NT2/D1 (cell line): ENCODE results near the gene HES4.

Experiments
- DNase-seq: peaks from one replicate; pipeline ENCODE4 v3.0.0-alpha.2; 2011; ENCODE audit warnings: low read depth, low spot score
- H3K27me3 ChIP-seq: 2 replicates; pipeline ENCODE4 v1.6.0; 2011; ENCODE audit warnings: mild to moderate bottlenecking; ENCODE audit not compliant: insufficient read length, insufficient read depth
- H3K36me3 ChIP-seq: 2 replicates; pipeline ENCODE4 v1.6.1; 2011; ENCODE audit warnings: mild to moderate bottlenecking, low read length, mixed read lengths; ENCODE audit not compliant: insufficient read depth, insufficient read length
- H3K4me1 ChIP-seq: 2 replicates; pipeline ENCODE4 v1.5.1; 2011; ENCODE audit not compliant: insufficient read depth, insufficient read length
- H3K4me3 ChIP-seq: 2 replicates; pipeline ENCODE4 v1.5.1; 2011; ENCODE audit warnings: low read depth; ENCODE audit not compliant: insufficient read length
- H3K9ac ChIP-seq: 2 replicates; pipeline ENCODE4 v1.6.0; 2011; ENCODE audit warnings: low read depth; ENCODE audit not compliant: insufficient read length
- H3K9me3 ChIP-seq: 2 replicates; pipeline ENCODE4 v1.5.1; 2011; ENCODE audit warnings: mild to moderate bottlenecking, low read length; ENCODE audit not compliant: insufficient read depth
- SUZ12 ChIP-seq: IDR thresholded peaks from 2 replicates; pipeline ENCODE4 v1.6.1; 2011; ENCODE audit not compliant: insufficient read length, insufficient read depth; ENCODE audit errors: extremely low read depth
- YY1 ChIP-seq: IDR thresholded peaks from 2 replicates; pipeline ENCODE4 v1.6.1; 2011; ENCODE audit not compliant: insufficient read length, insufficient read depth
- ZNF274 ChIP-seq: IDR thresholded peaks from 2 replicates; pipeline ENCODE4 v1.6.1; 2011; ENCODE audit warnings: mild to moderate bottlenecking, low read depth, low read length

Gene HES4

DNA sequence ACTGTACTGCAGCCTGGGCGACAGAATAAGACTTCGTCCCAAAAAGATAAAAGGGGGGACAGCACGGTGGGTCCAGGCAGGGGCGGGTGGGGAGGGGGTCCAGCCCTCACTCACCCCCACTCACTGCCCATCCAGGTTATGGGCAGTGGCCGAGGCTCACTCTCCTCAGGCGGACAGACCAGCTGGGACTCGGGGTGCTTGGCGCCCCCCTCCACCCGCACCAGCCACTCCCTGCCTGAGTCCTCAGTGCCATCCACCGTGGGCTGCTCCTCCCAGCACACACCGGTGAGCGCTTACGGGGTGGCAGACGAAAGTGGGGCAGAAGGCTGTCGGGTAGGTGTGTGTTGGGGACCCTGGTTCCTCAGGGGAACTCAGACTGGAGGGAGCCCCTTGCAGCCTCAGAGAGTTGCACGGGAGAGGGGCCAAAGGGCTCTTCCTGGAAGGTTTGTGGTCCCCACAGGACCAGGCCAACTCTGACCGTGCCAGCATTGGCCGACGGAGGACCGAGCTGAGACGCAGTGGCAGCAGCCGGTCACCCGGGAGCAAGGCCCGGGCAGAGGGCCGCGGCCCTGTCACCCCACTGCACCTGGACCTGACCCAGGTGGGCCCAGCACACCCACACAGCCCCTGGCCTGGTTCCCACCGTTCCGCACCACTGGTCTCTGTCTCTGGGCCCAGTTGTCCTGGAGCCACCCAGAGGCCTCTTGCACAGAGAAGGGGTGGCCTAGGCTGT lies 27.0 kb downstream of the HES4 start:
- Histone ChIP-seq H3K9ac (no peak overlapping the region), H3K36me3 (no peaks in the 10 kb centered on the region), H3K9me3 (no peaks in the 10 kb centered on the region), H3K27me3 (peaks cover 13% of the 10 kb centered on the region), H3K4me3 (no peak overlapping the region), H3K4me1 (peaks cover 6% of the 10 kb centered on the region)
- DNase-seq, result no peak
- no peak for TF ChIP-seq YY1

DNA sequence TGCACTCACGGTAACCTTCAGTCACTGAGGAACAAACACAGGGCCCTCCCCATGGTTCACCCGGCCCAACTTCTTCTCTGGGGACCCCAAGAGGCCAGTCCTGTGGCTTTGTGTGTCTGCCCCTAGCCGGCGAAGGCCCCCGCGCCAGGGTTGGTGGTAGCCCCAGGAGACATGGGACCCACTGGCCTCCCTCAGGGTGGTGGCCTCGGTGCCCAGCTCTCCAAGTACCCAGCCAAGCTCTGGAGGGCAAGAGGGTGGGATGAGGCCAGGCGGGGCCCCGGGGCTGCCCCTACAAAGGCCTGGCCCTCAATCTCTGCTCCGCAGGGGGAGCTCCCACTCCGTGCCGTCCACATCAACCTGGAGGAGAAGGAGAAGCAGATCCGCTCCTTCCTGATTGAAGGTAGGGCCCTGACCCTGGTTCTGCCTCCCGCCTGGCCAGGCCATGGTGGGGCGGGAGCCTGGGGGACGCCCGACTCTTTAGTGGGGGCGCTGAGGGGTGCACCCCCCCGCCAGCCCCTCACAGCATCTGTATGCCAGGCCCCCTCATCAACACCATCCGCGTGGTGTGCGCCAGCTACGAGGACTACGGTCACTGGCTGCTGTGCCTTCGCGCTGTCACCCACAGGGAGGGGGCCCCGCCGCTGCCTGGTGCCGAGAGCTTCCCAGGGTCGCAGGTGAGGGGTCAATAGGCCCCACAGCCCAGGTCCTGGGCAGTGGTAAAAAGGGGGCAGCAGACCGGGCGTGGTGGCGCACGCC lies 28.0 kb downstream of the HES4 start:
- no peak for DNase-seq
- H3K4me3 ChIP-seq, result no peak overlapping the region
- peaks cover 18% of the 10 kb centered on the region for H3K27me3 ChIP-seq
- peaks cover 10% of the 10 kb centered on the region for H3K4me1 ChIP-seq
- H3K9ac ChIP-seq, result no peak overlapping the region
- no peak for TF ChIP-seq SUZ12
- no peak for TF ChIP-seq ZNF274
- no peak for TF ChIP-seq YY1
- H3K9me3 ChIP-seq, result no peaks in the 10 kb centered on the region
- no peaks in the 10 kb centered on the region for H3K36me3 ChIP-seq

DNA sequence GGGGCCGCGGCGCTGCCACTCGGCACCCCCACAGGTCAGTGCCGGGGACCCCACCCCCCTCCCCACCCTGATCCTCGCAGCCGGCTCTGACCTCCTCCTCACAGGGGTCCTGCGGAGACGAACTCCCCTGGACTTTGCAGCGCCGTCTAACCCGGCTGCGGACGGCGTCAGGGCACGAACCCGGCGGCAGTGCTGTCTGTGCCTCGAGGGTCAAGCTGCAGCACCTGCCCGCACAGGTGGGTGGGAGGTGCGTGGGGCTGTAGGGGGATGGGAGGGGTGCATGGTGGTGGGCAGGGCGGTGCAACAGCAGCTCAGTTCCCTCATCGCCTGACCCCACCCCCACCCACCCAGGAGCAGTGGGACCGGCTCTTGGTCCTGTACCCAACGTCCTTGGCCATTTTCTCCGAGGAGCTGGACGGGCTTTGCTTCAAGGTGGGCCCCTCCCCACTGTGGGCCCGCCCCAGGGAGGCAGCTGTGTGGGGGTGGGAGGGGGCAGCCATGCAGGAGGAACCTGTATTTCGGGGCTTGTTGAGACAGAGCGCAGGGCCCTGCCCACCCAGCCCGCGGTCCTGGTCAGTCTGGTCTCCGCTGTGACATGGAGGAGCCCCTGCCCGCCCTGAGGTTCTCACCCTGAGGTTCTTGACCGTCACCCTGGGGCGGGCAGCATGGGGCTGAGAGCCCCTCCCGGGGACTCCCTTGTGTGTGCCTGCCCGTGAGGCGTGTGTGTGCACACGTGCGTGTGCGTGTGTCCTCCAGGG lies 28.7 kb downstream of the HES4 start:
- TF ChIP-seq ZNF274, result no peak
- no peak for TF ChIP-seq SUZ12
- TF ChIP-seq YY1, result no peak
- H3K36me3 ChIP-seq, result no peaks in the 10 kb centered on the region
- no peaks in the 10 kb centered on the region for H3K9me3 ChIP-seq
- peaks cover 8% of the 10 kb centered on the region for H3K4me1 ChIP-seq
- DNase-seq, result no peak
- H3K27me3 ChIP-seq, result peaks cover 18% of the 10 kb centered on the region
- no peak overlapping the region for H3K4me3 ChIP-seq
- no peak overlapping the region for H3K9ac ChIP-seq

DNA sequence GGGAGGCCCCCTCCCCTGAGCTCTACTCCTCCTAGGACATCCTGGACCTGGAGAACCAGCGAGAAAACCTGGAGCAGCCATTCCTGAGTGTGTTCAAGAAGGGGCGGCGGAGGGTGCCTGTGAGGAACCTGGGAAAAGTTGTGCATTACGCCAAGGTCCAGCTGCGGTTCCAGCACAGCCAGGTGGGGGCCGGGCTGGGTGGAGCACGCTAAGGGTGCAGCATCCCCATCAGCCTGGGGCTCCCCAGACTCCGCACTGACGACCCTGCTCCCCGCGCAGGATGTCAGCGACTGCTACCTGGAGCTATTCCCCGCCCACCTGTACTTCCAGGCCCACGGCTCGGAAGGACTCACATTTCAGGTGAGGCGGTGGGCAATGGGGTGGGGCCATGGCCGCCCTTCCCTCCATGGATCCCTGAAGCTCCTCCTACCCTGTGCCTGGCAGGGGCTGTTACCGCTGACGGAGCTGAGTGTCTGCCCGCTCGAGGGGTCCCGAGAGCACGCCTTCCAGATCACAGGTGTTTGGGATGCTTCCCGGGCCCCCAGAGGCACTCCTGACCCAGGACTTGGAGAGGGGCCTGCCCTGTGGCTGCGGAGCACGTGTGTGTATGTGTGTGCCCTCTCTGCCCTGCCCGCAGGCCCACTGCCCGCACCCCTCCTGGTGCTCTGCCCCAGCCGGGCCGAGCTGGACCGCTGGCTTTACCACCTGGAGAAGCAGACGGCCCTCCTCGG lies 29.5 kb downstream of the HES4 start:
- H3K27me3 ChIP-seq, result peaks cover 18% of the 10 kb centered on the region
- no peak overlapping the region for H3K9ac ChIP-seq
- TF ChIP-seq ZNF274, result no peak
- TF ChIP-seq SUZ12, result no peak
- no peak for TF ChIP-seq YY1
- no peak overlapping the region for H3K4me3 ChIP-seq
- H3K36me3 ChIP-seq, result no peaks in the 10 kb centered on the region
- no peak for DNase-seq
- no peaks in the 10 kb centered on the region for H3K9me3 ChIP-seq
- H3K4me1 ChIP-seq, result peaks cover 8% of the 10 kb centered on the region

DNA sequence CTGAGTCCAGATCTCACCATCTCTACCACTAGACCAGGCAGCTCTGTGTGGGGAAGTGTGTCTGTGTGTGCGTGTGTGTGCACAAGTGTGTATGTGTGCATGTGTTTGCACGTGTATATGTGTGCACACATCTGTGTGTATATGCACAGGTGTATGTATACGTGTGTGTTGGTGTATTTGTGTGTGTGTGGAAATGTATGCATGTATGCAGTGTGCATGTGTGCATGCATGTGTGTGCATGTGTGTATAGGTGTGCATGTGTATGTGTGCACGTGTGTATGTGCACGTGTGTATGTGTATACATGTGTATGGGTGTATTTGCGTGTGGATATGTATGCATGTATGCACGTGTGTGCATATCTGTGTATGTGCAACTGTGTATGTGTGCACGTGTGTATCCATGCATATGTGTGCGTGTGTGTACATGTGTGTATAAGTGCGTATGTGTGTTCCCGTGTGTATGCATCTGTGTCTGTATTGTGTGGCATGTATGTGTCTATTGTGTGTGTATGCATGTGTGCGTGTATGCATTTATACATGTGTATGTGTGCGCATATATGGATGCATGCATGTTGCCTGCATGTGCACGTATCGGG lies 30.5 kb downstream of the HES4 start:
- DNase-seq, result no peak
- no peak overlapping the region for H3K4me3 ChIP-seq
- peaks cover 8% of the 10 kb centered on the region for H3K4me1 ChIP-seq
- TF ChIP-seq SUZ12 (no peak), ZNF274 (no peak), YY1 (no peak)
- no peak overlapping the region for H3K9ac ChIP-seq
- H3K27me3 ChIP-seq, result peaks cover 18% of the 10 kb centered on the region
- no peaks in the 10 kb centered on the region for H3K9me3 ChIP-seq
- H3K36me3 ChIP-seq, result peaks cover 5% of the 10 kb centered on the region

DNA sequence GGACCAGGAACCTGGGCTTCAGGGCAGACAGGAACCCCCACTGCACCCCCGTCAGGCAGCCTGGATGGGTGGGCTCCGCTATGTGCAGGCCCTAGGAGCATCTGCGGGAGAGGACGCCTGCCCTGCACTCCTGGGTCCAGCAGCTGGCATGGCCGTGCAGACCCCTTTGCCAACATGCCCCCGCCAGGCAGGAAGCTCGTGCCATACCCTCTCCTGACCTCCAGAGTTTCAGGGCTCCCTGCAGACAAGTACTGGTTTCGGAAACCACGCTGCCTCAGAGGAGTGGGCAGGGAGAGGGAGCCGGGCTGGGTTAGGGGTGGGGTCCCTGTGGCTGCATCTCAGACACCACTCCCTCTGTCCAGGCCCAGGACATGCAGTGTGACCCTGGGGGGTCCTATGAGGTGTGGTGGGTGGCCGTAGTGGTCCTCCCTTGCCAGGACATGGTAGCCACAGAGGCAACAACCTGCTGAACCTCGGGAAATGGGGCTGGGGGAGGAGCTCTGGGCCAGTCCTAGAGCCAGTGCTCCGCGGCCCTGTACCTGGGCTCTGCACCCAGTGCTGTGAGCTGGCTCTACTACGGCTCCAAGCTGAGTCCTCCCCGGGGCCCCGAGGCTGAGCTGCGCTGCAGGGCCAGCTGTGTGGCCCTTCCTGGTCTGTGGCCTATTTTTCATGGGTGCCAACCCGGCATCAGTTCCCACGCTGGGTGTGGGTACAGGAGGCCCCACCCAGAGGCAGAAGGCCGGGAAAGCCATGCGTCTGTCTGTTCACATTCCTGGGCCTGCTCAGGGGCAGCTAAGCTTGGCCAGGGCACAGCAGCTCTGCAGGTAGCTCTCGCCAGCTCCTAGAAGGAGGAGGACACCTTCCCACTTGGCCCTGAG lies 32.2 kb downstream of the HES4 start:
- peaks cover 20% of the 10 kb centered on the region for H3K36me3 ChIP-seq
- TF ChIP-seq YY1 (no peak), SUZ12 (no peak), ZNF274 (no peak)
- no peak for DNase-seq
- H3K27me3 ChIP-seq, result peaks cover 18% of the 10 kb centered on the region
- H3K4me1 ChIP-seq, result peaks cover 8% of the 10 kb centered on the region
- H3K9ac ChIP-seq, result no peak overlapping the region
- no peaks in the 10 kb centered on the region for H3K9me3 ChIP-seq
- no peak overlapping the region for H3K4me3 ChIP-seq
